HepG2 (cell line): ENCODE data around the gene NUDT19. TPM values are rescaled to one million over a fixed set of nuclear protein-coding genes. Genes with fewer than 3 reads are reported as not detected.

Experiments used
- ASH2L ChIP-seq: fragments of 300-600, 200-600 bp; sonication (generic); IDR thresholded peaks from 2 replicates; pipeline ENCODE4 v1.7.0; 2017; ENCODE audit warnings: low read depth, mild to moderate bottlenecking, moderate library complexity, mixed read lengths, low read length; ENCODE audit not compliant: insufficient read length
- CCDC6 ChIP-seq: sonication (generic); formaldehyde crosslinking; IDR thresholded peaks from 2 replicates; pipeline ENCODE4 v1.8.1; 2022; ENCODE audit warnings: mild to moderate bottlenecking, missing genetic modification reagents, moderate library complexity
- CENPT ChIP-seq: sonication (generic); formaldehyde crosslinking; IDR thresholded peaks from 2 replicates; pipeline ENCODE4 v1.8.0; 2022; ENCODE audit warnings: low read depth, mild to moderate bottlenecking, moderate library complexity, missing genetic modification reagents
- DNMT1 ChIP-seq: sonication (generic); formaldehyde crosslinking; IDR thresholded peaks from 2 replicates; pipeline ENCODE4 v1.5.1; 2020; ENCODE audit warnings: mild to moderate bottlenecking, missing genetic modification reagents
- ELF3 ChIP-seq: IDR thresholded peaks from 2 replicates; pipeline ENCODE4 v1.6.1; 2016; ENCODE audit warnings: missing genetic modification reagents, missing compliant biosample characterization
- FLYWCH1 ChIP-seq: sonication (generic); formaldehyde crosslinking; IDR thresholded peaks from 2 replicates; pipeline ENCODE4 v1.8.1; 2023; ENCODE audit warnings: mild to moderate bottlenecking, missing genetic modification reagents
- GABPB1 ChIP-seq: IDR thresholded peaks from 2 replicates; pipeline ENCODE4 v1.6.1; 2016; ENCODE audit warnings: mild to moderate bottlenecking, missing genetic modification reagents, moderate library complexity, missing compliant biosample characterization
- GATAD1 ChIP-seq: IDR thresholded peaks from 2 replicates; pipeline ENCODE4 v1.6.1; 2016; ENCODE audit warnings: missing genetic modification reagents, missing compliant biosample characterization
- HNRNPUL1 ChIP-seq: fragments of 200-400 bp; formaldehyde crosslinking; IDR thresholded peaks from 2 replicates; pipeline ENCODE4 v1.6.1; 2017; ENCODE audit warnings: low read depth, mild to moderate bottlenecking, low read length, moderate library complexity
- KDM5B ChIP-seq: sonication (generic); formaldehyde crosslinking; IDR thresholded peaks from 2 replicates; pipeline ENCODE4 v1.4.0; 2020; ENCODE audit warnings: missing genetic modification reagents, mild to moderate bottlenecking, borderline replicate concordance
- MYC ChIP-seq: sonication (generic); formaldehyde crosslinking; IDR thresholded peaks from 2 replicates; pipeline ENCODE4 v1.9.0; 2021; ENCODE audit warnings: missing genetic modification reagents, borderline replicate concordance
- NFATC3 ChIP-seq: sonication (generic); formaldehyde crosslinking; IDR thresholded peaks from 2 replicates; pipeline ENCODE4 v1.5.1; 2020; ENCODE audit warnings: mild to moderate bottlenecking, missing genetic modification reagents
- NR1H2 ChIP-seq: sonication (generic); formaldehyde crosslinking; IDR thresholded peaks from 2 replicates; pipeline ENCODE4 v1.8.1; 2022; ENCODE audit warnings: low read depth, missing genetic modification reagents, borderline replicate concordance
- RBFOX2 ChIP-seq: fragments of 200-400 bp; formaldehyde crosslinking; IDR thresholded peaks from 2 replicates; pipeline ENCODE4 v1.6.1; 2017; ENCODE audit warnings: low read depth, mild to moderate bottlenecking, low read length
- RBM39 ChIP-seq: fragments of 200-400 bp; formaldehyde crosslinking; IDR thresholded peaks from one replicate; pipeline ENCODE4 v1.6.1; 2018; ENCODE audit warnings: antibody characterized with exemption, mild to moderate bottlenecking, low read depth, low read length; ENCODE audit not compliant: poor library complexity, severe bottlenecking
- SETDB1 ChIP-seq: sonication (generic); formaldehyde crosslinking; IDR thresholded peaks from 2 replicates; pipeline ENCODE4 v1.5.1; 2020; ENCODE audit warnings: missing genetic modification reagents, mild to moderate bottlenecking, borderline replicate concordance
- TBP ChIP-seq: sonication (generic); formaldehyde crosslinking; IDR thresholded peaks from 2 replicates; pipeline ENCODE4 v1.5.0; 2020; ENCODE audit warnings: missing genetic modification reagents
- ZNF564 ChIP-seq: sonication (generic); formaldehyde crosslinking; IDR thresholded peaks from 2 replicates; pipeline ENCODE4 v1.8.1; 2023; ENCODE audit warnings: mild to moderate bottlenecking, missing genetic modification reagents
- ZNF766 ChIP-seq: sonication (generic); formaldehyde crosslinking; IDR thresholded peaks from 2 replicates; pipeline ENCODE4 v1.5.0; 2020; ENCODE audit warnings: missing genetic modification reagents, borderline replicate concordance
- ZNF768 ChIP-seq: sonication (generic); formaldehyde crosslinking; IDR thresholded peaks from 2 replicates; pipeline ENCODE4 v1.4.0; 2020; ENCODE audit warnings: missing genetic modification reagents
- polyA plus RNA-seq, 8 experiments: library from polyadenylated mRNA; depleted of rRNA in 3 of 8; stranded (reverse) in 7 of 8; unstranded in 1 of 8; fragments of >200 nt; fragmentation: Illumina TruSeq in 4 of 8; extraction: Trizol in 4 of 8; gene quantifications; 2 replicates each; pipeline versions ENCODE4 v1.2.1 to v1.2.3, GENCODE V29; 2011 to 2016; ENCODE audit warnings: low read depth in 4 of 8, missing spikeins in 1 of 8, mixed read lengths in 1 of 8; ENCODE audit not compliant: insufficient read depth in 1 of 8
- total RNA-seq, 5 experiments: library from RNA; depleted of rRNA; stranded (reverse); fragments of >200 nt; fragmentation: Illumina TruSeq; extraction: Trizol; gene quantifications; 2 replicates each; pipeline ENCODE4 v1.2.3, GENCODE V29; 2016; ENCODE audit warnings: low read depth in 1 of 5
- TF ChIP-seq, protein P1 (sequence below): sonication (generic); formaldehyde crosslinking; IDR thresholded peaks from 2 replicates; pipeline ENCODE4 v1.8.0; 2022; ENCODE audit warnings: mild to moderate bottlenecking, missing genetic modification reagents; ENCODE audit not compliant: insufficient replicate concordance
- TF ChIP-seq, protein P2 (sequence below): sonication (generic); formaldehyde crosslinking; IDR thresholded peaks from 2 replicates; pipeline ENCODE4 v1.8.1; 2022; ENCODE audit warnings: low read depth, mild to moderate bottlenecking, missing genetic modification reagents
- TF ChIP-seq, protein P3 (sequence below): sonication (generic); formaldehyde crosslinking; IDR thresholded peaks from 2 replicates; pipeline ENCODE4 v1.4.0; 2020; ENCODE audit warnings: mild to moderate bottlenecking, missing genetic modification reagents

Gene NUDT19
- total and polyA plus RNA-seq, 2 of the 13 experiments (the other 11 are each of a cell fraction or from before 2014, with no cell fraction given): 3.1 to 3.6 TPM

DNA sequence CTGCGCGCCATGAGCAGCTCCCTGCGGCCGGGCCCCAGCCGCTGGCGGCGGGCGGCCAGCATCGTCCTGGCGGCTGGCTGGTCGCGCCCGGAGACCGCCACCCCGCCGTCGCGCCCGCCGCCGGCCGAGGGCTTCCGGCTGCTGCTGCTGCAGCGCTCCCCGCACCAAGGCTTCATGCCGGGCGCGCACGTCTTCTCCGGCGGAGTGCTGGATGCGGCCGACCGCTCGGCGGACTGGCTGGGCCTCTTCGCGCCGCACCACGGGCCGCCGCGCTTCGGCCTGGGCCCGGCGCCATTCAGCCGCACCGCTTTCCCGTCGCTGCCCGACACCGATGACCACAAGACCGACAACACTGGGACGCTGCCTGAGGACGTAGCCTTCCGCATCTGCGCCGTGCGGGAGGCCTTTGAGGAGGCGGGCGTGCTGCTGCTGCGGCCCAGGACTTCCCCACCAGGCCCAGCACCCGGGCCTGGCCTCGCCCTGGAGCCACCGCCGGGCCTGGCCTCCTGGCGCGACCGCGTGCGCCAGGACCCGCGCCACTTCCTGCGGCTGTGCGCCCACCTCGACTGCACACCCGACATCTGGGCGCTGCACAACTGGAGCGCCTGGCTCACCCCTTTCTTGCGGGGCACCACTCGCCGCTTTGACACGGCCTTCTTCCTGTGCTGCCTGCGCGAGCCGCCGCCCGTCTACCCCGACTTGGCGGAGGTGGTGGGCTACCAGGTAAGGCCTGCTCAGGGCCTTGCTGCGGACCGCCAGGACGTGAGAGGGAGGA, 518 bp downstream of the NUDT19 start (continued):
- TF ChIP-seq ZNF766: no peak
- TF ChIP-seq ZNF768: peak; percentile 21; the same call in 1 of the 2 replicates
- no peak for TF ChIP-seq ELF3
- TF ChIP-seq RBM39: peak; percentile 79
- TF ChIP-seq ZNF564: peak; percentile 78; the same call in 1 of the 2 replicates
- 0 out of 2 replicates have a peak, but pooled peaks have one; percentile 23 for TF ChIP-seq KDM5B (CRISPR knock-in tag)
- peak; percentile 86 for TF ChIP-seq RBFOX2
- 0 out of 2 replicates have a peak, but pooled peaks have one; percentile 20 for TF ChIP-seq DNMT1
- TF ChIP-seq CENPT: peak; percentile 84; the same call in 1 of the 2 replicates
- TF ChIP-seq FLYWCH1 (CRISPR knock-in tag): peak; percentile 60; the same call in 1 of the 2 replicates
- no peak for TF ChIP-seq SETDB1 (CRISPR knock-in tag)
- TF ChIP-seq NR1H2 (CRISPR knock-in tag): no peak
- TF ChIP-seq, protein P1, sequence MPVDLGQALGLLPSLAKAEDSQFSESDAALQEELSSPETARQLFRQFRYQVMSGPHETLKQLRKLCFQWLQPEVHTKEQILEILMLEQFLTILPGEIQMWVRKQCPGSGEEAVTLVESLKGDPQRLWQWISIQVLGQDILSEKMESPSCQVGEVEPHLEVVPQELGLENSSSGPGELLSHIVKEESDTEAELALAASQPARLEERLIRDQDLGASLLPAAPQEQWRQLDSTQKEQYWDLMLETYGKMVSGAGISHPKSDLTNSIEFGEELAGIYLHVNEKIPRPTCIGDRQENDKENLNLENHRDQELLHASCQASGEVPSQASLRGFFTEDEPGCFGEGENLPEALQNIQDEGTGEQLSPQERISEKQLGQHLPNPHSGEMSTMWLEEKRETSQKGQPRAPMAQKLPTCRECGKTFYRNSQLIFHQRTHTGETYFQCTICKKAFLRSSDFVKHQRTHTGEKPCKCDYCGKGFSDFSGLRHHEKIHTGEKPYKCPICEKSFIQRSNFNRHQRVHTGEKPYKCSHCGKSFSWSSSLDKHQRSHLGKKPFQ (CRISPR knock-in tag): no peak
- no peak for TF ChIP-seq NFATC3 (CRISPR knock-in tag)
- TF ChIP-seq, protein P2, sequence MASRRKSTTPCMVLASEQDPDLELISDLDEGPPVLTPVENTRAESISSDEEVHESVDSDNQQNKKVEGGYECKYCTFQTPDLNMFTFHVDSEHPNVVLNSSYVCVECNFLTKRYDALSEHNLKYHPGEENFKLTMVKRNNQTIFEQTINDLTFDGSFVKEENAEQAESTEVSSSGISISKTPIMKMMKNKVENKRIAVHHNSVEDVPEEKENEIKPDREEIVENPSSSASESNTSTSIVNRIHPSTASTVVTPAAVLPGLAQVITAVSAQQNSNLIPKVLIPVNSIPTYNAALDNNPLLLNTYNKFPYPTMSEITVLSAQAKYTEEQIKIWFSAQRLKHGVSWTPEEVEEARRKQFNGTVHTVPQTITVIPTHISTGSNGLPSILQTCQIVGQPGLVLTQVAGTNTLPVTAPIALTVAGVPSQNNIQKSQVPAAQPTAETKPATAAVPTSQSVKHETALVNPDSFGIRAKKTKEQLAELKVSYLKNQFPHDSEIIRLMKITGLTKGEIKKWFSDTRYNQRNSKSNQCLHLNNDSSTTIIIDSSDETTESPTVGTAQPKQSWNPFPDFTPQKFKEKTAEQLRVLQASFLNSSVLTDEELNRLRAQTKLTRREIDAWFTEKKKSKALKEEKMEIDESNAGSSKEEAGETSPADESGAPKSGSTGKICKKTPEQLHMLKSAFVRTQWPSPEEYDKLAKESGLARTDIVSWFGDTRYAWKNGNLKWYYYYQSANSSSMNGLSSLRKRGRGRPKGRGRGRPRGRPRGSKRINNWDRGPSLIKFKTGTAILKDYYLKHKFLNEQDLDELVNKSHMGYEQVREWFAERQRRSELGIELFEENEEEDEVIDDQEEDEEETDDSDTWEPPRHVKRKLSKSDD (CRISPR knock-in tag): 0 out of 2 replicates have a peak, but pooled peaks have one; percentile 60
- peak; percentile 65 for TF ChIP-seq ASH2L
- peak; percentile 11; the same call in 1 of the 2 replicates for TF ChIP-seq GATAD1
- TF ChIP-seq, protein P3, sequence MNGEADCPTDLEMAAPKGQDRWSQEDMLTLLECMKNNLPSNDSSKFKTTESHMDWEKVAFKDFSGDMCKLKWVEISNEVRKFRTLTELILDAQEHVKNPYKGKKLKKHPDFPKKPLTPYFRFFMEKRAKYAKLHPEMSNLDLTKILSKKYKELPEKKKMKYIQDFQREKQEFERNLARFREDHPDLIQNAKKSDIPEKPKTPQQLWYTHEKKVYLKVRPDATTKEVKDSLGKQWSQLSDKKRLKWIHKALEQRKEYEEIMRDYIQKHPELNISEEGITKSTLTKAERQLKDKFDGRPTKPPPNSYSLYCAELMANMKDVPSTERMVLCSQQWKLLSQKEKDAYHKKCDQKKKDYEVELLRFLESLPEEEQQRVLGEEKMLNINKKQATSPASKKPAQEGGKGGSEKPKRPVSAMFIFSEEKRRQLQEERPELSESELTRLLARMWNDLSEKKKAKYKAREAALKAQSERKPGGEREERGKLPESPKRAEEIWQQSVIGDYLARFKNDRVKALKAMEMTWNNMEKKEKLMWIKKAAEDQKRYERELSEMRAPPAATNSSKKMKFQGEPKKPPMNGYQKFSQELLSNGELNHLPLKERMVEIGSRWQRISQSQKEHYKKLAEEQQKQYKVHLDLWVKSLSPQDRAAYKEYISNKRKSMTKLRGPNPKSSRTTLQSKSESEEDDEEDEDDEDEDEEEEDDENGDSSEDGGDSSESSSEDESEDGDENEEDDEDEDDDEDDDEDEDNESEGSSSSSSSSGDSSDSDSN: peak; percentile 83; the same call in 1 of the 2 replicates
- no peak for TF ChIP-seq CCDC6
- TF ChIP-seq GABPB1 (CRISPR knock-in tag): peak; percentile 74
- no peak for TF ChIP-seq TBP (CRISPR knock-in tag)
- 0 out of 2 replicates have a peak, but pooled peaks have one; percentile 0 for TF ChIP-seq MYC
- no peak for TF ChIP-seq HNRNPUL1
